Neuronal stem cell (in vitro differentiated cells): ENCODE measurements around the gene AHNAK.
A peak's percentile ranks its signal among the peaks of the same experiment; 100 is the strongest.

Source experiments
- DNase-seq: peaks from one replicate; pipeline ENCODE4 v3.0.0-alpha.2; 2013; ENCODE audit warnings: low spot score
- H2AFZ ChIP-seq: one replicate; pipeline ENCODE4 v1.6.1; 2013; ENCODE audit warnings: mild to moderate bottlenecking, low read length, inconsistent platforms
- H2AK5ac ChIP-seq: 2 replicates; pipeline ENCODE4 v1.6.1; 2013; ENCODE audit warnings: low read depth, mild to moderate bottlenecking, inconsistent platforms, low read length, moderate library complexity, mixed read lengths
- H2BK120ac ChIP-seq: 2 replicates; pipeline ENCODE4 v1.6.1; 2013; ENCODE audit warnings: low read depth, mild to moderate bottlenecking, inconsistent platforms, low read length, moderate library complexity, mixed read lengths
- H2BK12ac ChIP-seq: one replicate; pipeline ENCODE4 v1.6.1; 2013; ENCODE audit warnings: low read length, inconsistent platforms
- H2BK15ac ChIP-seq: 2 replicates; pipeline ENCODE4 v1.6.1; 2013; ENCODE audit warnings: mild to moderate bottlenecking, low read length, inconsistent platforms, mixed read lengths
- H2BK5ac ChIP-seq: one replicate; pipeline ENCODE4 v1.6.1; 2013; ENCODE audit warnings: inconsistent platforms, mild to moderate bottlenecking, low read length, moderate library complexity
- H3K14ac ChIP-seq: one replicate; pipeline ENCODE4 v1.6.1; 2013; ENCODE audit warnings: low read length, inconsistent platforms
- H3K18ac ChIP-seq: 2 replicates; pipeline ENCODE4 v1.6.1; 2013; ENCODE audit warnings: low read length, inconsistent platforms
- H3K23ac ChIP-seq: 2 replicates; pipeline ENCODE4 v1.6.1; 2013; ENCODE audit warnings: low read depth, mild to moderate bottlenecking, mixed read lengths, low read length, inconsistent platforms; ENCODE audit not compliant: poor library complexity
- H3K27ac ChIP-seq: replicated peaks from 3 replicates; pipeline ENCODE4 v1.5.1; 2013; ENCODE audit warnings: low read length, inconsistent platforms
- H3K27me3 ChIP-seq, 3 experiments: 2 replicates each; pipeline ENCODE4 v1.6.1; 2013; ENCODE audit warnings: low read length in 3 of 3, mild to moderate bottlenecking in 2 of 3, inconsistent platforms in 1 of 3, low read depth in 1 of 3, mixed read lengths in 1 of 3, moderate library complexity in 1 of 3; ENCODE audit not compliant: control insufficient read depth in 3 of 3, insufficient read depth in 3 of 3
- H3K36me3 ChIP-seq, 2 donors: replicated peaks in 1 of 2; 2 replicates each; pipeline ENCODE4 v1.6.1; 2013; ENCODE audit warnings: low read length in 2 of 2; ENCODE audit not compliant: control insufficient read depth in 2 of 2, insufficient read depth in 2 of 2
- H3K4ac ChIP-seq: 2 replicates; pipeline ENCODE4 v1.6.1; 2013; ENCODE audit warnings: inconsistent platforms, mild to moderate bottlenecking, low read length, moderate library complexity
- H3K4me1 ChIP-seq, 2 donors: 1 replicate in 1 of 2; 2 replicates in 1 of 2; pipeline ENCODE4 v1.6.1; 2013; ENCODE audit warnings: low read length in 2 of 2, low read depth in 1 of 2; ENCODE audit not compliant: control insufficient read depth in 2 of 2, insufficient read depth in 1 of 2
- H3K4me2 ChIP-seq: one replicate; pipeline ENCODE4 v1.6.1; 2013; ENCODE audit warnings: mild to moderate bottlenecking, low read length, inconsistent platforms; ENCODE audit not compliant: insufficient read depth, poor library complexity, severe bottlenecking
- H3K4me3 ChIP-seq, 2 donors: 2 replicates each; pipeline ENCODE4 v1.5.1; 2013; ENCODE audit warnings: low read length in 2 of 2, mild to moderate bottlenecking in 2 of 2, inconsistent platforms in 1 of 2, moderate library complexity in 1 of 2
- H3K79me1 ChIP-seq: one replicate; pipeline ENCODE4 v1.6.1; 2013; ENCODE audit warnings: low read depth, mild to moderate bottlenecking, inconsistent platforms, low read length, moderate library complexity
- H3K9ac ChIP-seq: one replicate; pipeline ENCODE4 v1.6.1; 2013; ENCODE audit warnings: mild to moderate bottlenecking, low read depth, low read length, inconsistent platforms; ENCODE audit not compliant: poor library complexity
- H3K9me3 ChIP-seq, 2 donors: replicated peaks in 1 of 2; 2 replicates each; pipeline versions ENCODE3 to v1.6.1; 2013; ENCODE audit warnings: low read length in 2 of 2, mild to moderate bottlenecking in 2 of 2, inconsistent platforms in 1 of 2, low read depth in 1 of 2, mixed read lengths in 1 of 2, moderate library complexity in 1 of 2; ENCODE audit not compliant: control insufficient read depth in 2 of 2, insufficient read depth in 1 of 2
- H4K8ac ChIP-seq: one replicate; pipeline ENCODE4 v1.6.1; 2013; ENCODE audit warnings: low read depth, mild to moderate bottlenecking, inconsistent platforms, low read length, moderate library complexity
- H4K91ac ChIP-seq: one replicate; pipeline ENCODE4 v1.6.1; 2013; ENCODE audit warnings: low read length, low read depth, mild to moderate bottlenecking, inconsistent platforms; ENCODE audit not compliant: poor library complexity
- WGBS, 2 donors: extraction: QIAGEN DNeasy Blood & Tissue Kit; methylation state at CpG; one replicate each; pipeline ENCODE4 v1.1.7; 2013; ENCODE audit warnings: missing lambda C conversion rate in 2 of 2, mixed read lengths in 1 of 2; ENCODE audit not compliant: insufficient read length in 2 of 2, insufficient replicate concordance in 1 of 2; ENCODE audit errors: extremely low coverage in 2 of 2; 5-methylcytosine and 5-hydroxymethylcytosine counted together

Gene AHNAK

DNA sequence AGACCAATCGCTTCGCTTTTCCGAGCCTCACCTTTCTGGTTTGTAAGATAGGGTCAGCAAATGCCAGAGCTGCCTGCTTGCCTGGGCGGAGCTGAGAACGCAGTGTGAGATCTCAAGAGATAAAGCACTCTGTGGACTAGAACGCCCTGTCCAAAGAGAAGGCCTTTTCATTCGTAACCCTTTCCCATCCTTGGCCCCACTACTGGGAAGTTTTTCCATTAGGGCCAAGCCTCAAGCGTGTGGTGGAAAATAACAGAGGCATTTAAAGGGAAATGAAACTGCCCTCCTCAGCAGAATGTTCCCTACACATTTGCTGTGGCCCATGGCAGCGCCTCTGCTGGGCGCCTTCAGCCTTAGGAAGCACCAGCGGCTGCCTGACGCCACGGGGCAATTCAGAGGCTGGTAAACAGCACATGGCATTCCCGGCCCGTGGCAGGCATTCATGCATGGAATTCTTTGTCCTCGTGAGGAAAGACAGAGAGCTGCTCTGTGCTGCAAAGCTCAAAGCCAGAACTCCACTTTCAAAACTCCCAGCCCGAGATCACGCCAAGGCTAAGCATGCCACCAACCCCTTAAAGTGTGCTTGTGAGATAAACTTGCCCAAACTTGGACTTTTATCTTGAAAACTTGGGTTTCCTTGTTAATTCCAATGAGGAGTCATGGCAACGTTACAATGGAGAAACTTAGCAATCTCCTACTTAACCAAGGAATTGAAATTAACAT, 38.1 kb downstream of the AHNAK start:
- Histone ChIP-seq H4K8ac (no peak overlapping the region), H3K4ac (no peak overlapping the region), H2AFZ (peak overlapping the region; percentile 80), H2BK5ac (peak overlapping the region; percentile 14), H2BK120ac (no peak overlapping the region), H3K79me1 (no peaks in the 10 kb centered on the region), H3K14ac (no peak overlapping the region), H3K36me3 (no peaks in the 10 kb centered on the region), H3K18ac (peak overlapping the region; percentile 33), H3K27me3 (peaks cover 0 to 18% (median 7%) of the 10 kb centered on the region in 3 experiments), H3K4me1 (peaks cover 25 to 33% of the 10 kb centered on the region in 2 donors), H2BK12ac (no peak overlapping the region), H3K4me2 (peak overlapping the region; percentile 50), H2BK15ac (no peak overlapping the region), H3K27ac (peak overlapping the region; percentile 81), H2AK5ac (no peak overlapping the region), H3K4me3 (peak overlapping the region in 1 of 2 donors; percentile 33), H3K9ac (no peak overlapping the region), H3K23ac (no peak overlapping the region), H4K91ac (no peak overlapping the region), H3K9me3 (no peaks in the 10 kb centered on the region)
- WGBS, 2 donors: no CpG with 5 or more reads among the region's 19 CpGs
- DNase-seq: peak; percentile 61

DNA sequence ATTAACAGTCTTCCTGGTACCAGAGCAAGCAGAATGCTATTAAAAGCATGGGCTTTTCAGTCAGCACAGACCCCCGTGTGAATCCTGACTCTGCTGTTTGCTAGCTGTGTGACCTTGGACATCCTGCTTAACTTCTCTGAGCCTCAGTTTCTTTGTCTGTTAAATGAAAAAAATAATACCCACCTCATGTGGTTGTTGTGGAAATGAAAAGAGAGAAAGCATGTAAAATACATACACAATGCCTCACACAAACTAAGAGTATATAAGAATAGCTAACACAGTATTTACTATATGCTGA, 39.5 kb downstream of the AHNAK start:
- Histone ChIP-seq H3K36me3 (no peaks in the 10 kb centered on the region), H4K91ac (no peak overlapping the region), H3K4me2 (no peak overlapping the region), H2BK120ac (no peak overlapping the region), H2BK12ac (no peak overlapping the region), H2AFZ (no peak overlapping the region), H3K9me3 (no peaks in the 10 kb centered on the region), H3K9ac (no peak overlapping the region), H3K18ac (no peak overlapping the region), H2BK5ac (no peak overlapping the region), H3K4me1 (peaks cover 25 to 34% of the 10 kb centered on the region in 2 donors), H3K23ac (no peak overlapping the region), H3K4ac (no peak overlapping the region), H3K27me3 (peaks cover 0 to 23% (median 7%) of the 10 kb centered on the region in 3 experiments), H2BK15ac (no peak overlapping the region), H3K4me3 (no peak overlapping the region), H3K14ac (no peak overlapping the region), H4K8ac (no peak overlapping the region), H2AK5ac (no peak overlapping the region), H3K27ac (no peak overlapping the region), H3K79me1 (no peaks in the 10 kb centered on the region)
- DNase-seq: no peak
- WGBS, 2 donors: no CpG with 5 or more reads among the region's 1 CpG

DNA sequence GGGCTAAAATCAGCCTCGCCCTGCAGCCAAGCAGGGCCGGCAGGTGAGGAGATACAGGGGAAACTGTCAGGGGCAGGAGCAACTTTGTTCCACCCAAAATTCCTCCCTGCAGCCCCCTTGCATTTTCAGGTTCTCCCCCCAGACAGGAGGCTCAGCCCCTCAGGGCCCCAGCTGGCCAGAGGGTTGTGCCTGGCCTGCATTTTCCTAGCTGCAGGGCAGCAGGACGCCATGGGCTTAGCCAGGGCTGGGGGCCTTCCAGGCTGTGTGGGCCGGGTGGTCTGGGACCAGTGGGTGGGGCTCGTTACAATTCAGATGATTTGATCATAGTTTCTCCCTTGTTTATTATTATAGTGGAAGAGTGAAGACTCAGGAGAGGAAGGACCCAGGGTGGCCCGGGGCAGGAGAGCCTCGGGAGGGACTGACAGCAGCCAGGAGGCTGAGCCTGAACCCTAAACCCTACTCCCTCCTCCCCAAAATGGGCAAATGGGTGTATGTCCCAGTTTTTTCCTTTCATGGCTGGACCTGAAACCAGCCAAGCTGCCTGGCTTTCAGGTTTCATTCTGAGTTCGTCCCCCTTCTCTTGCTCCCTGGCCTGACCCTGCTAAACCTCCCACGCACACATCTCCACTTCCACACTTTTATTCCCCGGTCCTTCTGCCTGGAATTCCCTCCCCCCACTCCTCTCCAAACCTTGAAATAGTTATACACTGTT, 40.0 kb downstream of the AHNAK start:
- Histone ChIP-seq H3K27me3 (peaks cover 0 to 27% (median 7%) of the 10 kb centered on the region in 3 experiments), H3K9ac (no peak overlapping the region), H3K36me3 (no peaks in the 10 kb centered on the region), H2AFZ (peak overlapping the region; percentile 48), H3K4me1 (peaks cover 29 to 39% of the 10 kb centered on the region in 2 donors), H3K14ac (no peak overlapping the region), H3K23ac (no peak overlapping the region), H3K4ac (no peak overlapping the region), H3K79me1 (no peaks in the 10 kb centered on the region), H4K8ac (no peak overlapping the region), H2BK12ac (no peak overlapping the region), H2BK120ac (no peak overlapping the region), H3K4me2 (no peak overlapping the region), H3K9me3 (no peaks in the 10 kb centered on the region), H3K27ac (no peak overlapping the region), H3K18ac (peak overlapping the region; percentile 78), H2AK5ac (peak overlapping the region; percentile 15), H4K91ac (no peak overlapping the region), H2BK5ac (no peak overlapping the region), H2BK15ac (no peak overlapping the region), H3K4me3 (no peak overlapping the region)
- no CpG with 5 or more reads among the region's 10 CpGs for WGBS, 2 donors
- DNase-seq: no peak

DNA sequence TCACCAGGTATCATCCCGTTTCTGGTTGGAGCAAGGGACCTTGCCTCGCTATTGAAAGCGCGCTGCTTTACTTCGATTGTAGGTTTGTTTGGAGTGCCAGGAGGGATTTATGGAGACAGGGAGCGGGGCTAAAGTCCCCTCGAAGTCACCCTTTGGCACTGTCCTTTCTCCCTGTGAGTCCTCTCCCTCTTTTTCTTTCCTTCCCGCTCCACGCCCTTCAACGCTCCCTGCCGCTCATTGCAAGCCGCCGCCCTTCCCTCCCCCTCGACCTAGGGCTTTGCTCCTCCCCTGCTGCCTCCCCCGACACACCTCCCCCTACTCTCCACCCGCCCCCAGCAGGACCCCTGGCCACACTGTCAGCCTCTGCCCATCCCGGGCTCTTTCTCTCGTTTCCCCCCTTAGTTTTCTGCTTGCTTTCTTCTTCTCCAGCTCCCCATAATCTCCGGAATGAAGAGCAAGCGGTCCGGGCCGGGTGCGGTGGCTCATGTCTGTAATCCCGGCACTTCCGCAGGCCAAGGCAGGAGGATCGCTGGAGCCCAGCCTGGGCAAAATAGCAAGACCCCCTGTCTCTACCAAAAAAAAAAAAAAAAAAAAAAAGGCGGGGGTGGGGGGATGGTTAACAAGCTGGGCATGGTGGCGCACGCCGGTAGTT, 41.0 kb downstream of the AHNAK start:
- no CpG with 5 or more reads among the region's 30 CpGs for WGBS, 2 donors
- H3K36me3 ChIP-seq: no peaks in the 10 kb centered on the region
- H3K9me3 ChIP-seq: no peaks in the 10 kb centered on the region
- H3K14ac ChIP-seq: no peak overlapping the region
- H2BK5ac ChIP-seq: no peak overlapping the region
- H4K8ac ChIP-seq: no peak overlapping the region
- no peak overlapping the region for H3K4ac ChIP-seq
- peaks cover 30 to 41% of the 10 kb centered on the region in 2 donors for H3K4me1 ChIP-seq
- H2AFZ ChIP-seq: peak overlapping the region; percentile 79
- no peak overlapping the region for H4K91ac ChIP-seq
- H2BK12ac ChIP-seq: no peak overlapping the region
- H3K9ac ChIP-seq: no peak overlapping the region
- no peaks in the 10 kb centered on the region for H3K79me1 ChIP-seq
- no peak overlapping the region for H2AK5ac ChIP-seq
- no peak overlapping the region for H3K23ac ChIP-seq
- peak overlapping the region; percentile 66 for H3K4me2 ChIP-seq
- peak overlapping the region; percentile 14 for H2BK15ac ChIP-seq
- no peak overlapping the region for H3K27ac ChIP-seq
- peak overlapping the region; percentile 0 for H3K18ac ChIP-seq
- H3K4me3 ChIP-seq: peak overlapping the region in 1 of 2 donors; percentile 7
- H3K27me3 ChIP-seq: peaks cover 0 to 27% (median 7%) of the 10 kb centered on the region in 3 experiments
- no peak overlapping the region for H2BK120ac ChIP-seq
- DNase-seq: peak; percentile 23
